RPMI7951 (cell line): ENCODE results near the gene RAB3C. TPM values are rescaled to one million over a fixed set of nuclear protein-coding genes. Genes with fewer than 3 reads are reported as not detected.
"Not testable (repeated sequence)": the region's sequence is repeated elsewhere in the genome, so short reads cannot be mapped to it uniquely, and the experiment has no call there.

Experiments used
- DNase-seq: peaks from one replicate; pipeline ENCODE4 v3.0.0-alpha.2; 2012; ENCODE audit warnings: low read depth
- total RNA-seq: library from RNA; depleted of rRNA; stranded (reverse); fragments of >200 nt; shearing (Covaris generic); gene quantifications from 2 replicates; pipeline ENCODE4 v1.2.3, GENCODE V29; 2014; rRNA removed

The RAB3C gene
- total RNA-seq, result not detected in 2 replicates

GRCh38 chr5:58582803-58583491 lies at the start of gene RAB3C:
Gene RAB3C (plus strand): TSS chr5:58583075. CDS start chr5:58583209, 134 bp downstream.
- DNase-seq, result peak; percentile 88

GRCh38 chr5:58541935-58542334 lies 40.9 kb upstream of the RAB3C start:
- DNase-seq, result not testable (repeated sequence)

- no peak for DNase-seq
These were observed 40.2 kb upstream of the RAB3C start for GRCh38 chr5:58542709-58543108.

GRCh38 chr5:58543723-58544122 lies 39.2 kb upstream of the RAB3C start:
- no peak for DNase-seq

- DNase-seq, result no peak
These were observed 38.7 kb upstream of the RAB3C start for GRCh38 chr5:58544195-58544594.

- DNase-seq, result no peak
These were observed 37.9 kb upstream of the RAB3C start for GRCh38 chr5:58544926-58545325.

- DNase-seq, result peak; percentile 4
These were observed 37.0 kb upstream of the RAB3C start for GRCh38 chr5:58545912-58546311.

- DNase-seq, result no peak
These were observed 34.8 kb upstream of the RAB3C start for GRCh38 chr5:58548068-58548467.

GRCh38 chr5:58551492-58551891 lies 31.4 kb upstream of the RAB3C start:
- DNase-seq, result no peak

GRCh38 chr5:58557665-58558338 lies 25.1 kb upstream of the RAB3C start:
- not testable (repeated sequence) for DNase-seq

GRCh38 chr5:58563016-58563700 lies 19.7 kb upstream of the RAB3C start:
- not testable (repeated sequence) for DNase-seq

- not testable (repeated sequence) for DNase-seq
These were observed 18.6 kb upstream of the RAB3C start for GRCh38 chr5:58564043-58564832.

- no peak for DNase-seq
These were observed 17.8 kb upstream of the RAB3C start for GRCh38 chr5:58565033-58565432.

GRCh38 chr5:58571501-58571900 lies 11.4 kb upstream of the RAB3C start:
- no peak for DNase-seq

- DNase-seq, result not testable (repeated sequence)
These were observed 9.9 kb upstream of the RAB3C start for GRCh38 chr5:58572973-58573372.

- no peak for DNase-seq
These were observed 3.1 kb upstream of the RAB3C start for GRCh38 chr5:58579781-58580180.

GRCh38 chr5:58582019-58582802 lies 664 bp upstream of the RAB3C start:
- no peak for DNase-seq

GRCh38 chr5:58595952-58596351 lies 13.1 kb downstream of the RAB3C start:
- DNase-seq, result no peak

- DNase-seq, result no peak
These were observed 15.6 kb downstream of the RAB3C start for GRCh38 chr5:58598440-58598839.

GRCh38 chr5:58599217-58599616 lies 16.3 kb downstream of the RAB3C start:
- DNase-seq, result no peak

- DNase-seq, result not testable (repeated sequence)
These were observed 17.7 kb downstream of the RAB3C start for GRCh38 chr5:58600613-58601012.
